ENCODE data around the gene DCST1.

- TF ChIP-seq RAD21 (IDR thresholded peaks at IDR 0.05; ENCODE audit: low read length) (peak; percentile 53), CTCF (conservative IDR thresholded peaks at IDR 0.05; ENCODE audit: low read depth, low read length) (peak; percentile 85), USF2 (IDR thresholded peaks at IDR 0.05; ENCODE audit: low read depth, low read length) (no peak), POLR2A (IDR thresholded peaks at IDR 0.05; ENCODE audit: low read depth, low read length) (no peak), MAFK (IDR thresholded peaks at IDR 0.05; ENCODE audit: low read depth, low read length) (no peak), CHD1 (IDR thresholded peaks at IDR 0.05; ENCODE audit: low read depth, low read length) (no peak), SMC3 (IDR thresholded peaks at IDR 0.05; ENCODE audit: low read depth, low read length) (peak; percentile 60), RFX5 (IDR thresholded peaks at IDR 0.05; ENCODE audit: low read depth, low read length) (no peak)
Measured at GRCh38 chr1:155050560-155051341, 17.1 kb downstream of the DCST1 start, which contains the start of gene ADAM15.

Data from IMR-90 (cell line).